ENCODE data around the gene SERINC5.
A peak's percentile ranks its signal among the peaks of the same experiment; 100 is the strongest.
"Not testable (repeated sequence)": the region's sequence is repeated elsewhere in the genome, so short reads cannot be mapped to it uniquely, and the experiment has no call there.

SERINC5 gene

DNA sequence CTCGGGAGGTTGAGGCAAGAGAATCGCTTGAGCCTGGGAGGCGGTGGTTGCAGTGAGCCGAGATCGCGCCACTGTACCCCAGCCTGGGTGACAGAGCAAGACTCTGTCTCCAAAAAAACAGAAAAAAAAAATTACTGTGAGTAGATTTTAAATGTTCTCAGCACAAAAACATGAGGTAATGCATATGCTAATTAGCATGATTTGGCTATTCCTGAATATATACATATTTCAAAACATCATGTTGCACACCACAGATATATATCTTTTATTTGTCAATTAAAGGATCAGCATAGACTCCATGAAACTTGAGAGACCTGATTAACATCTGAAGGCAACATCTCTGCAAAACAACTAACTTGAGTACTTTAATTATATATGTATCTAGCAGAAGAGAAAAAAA lies 117.4 kb downstream of the SERINC5 start:
- Histone ChIP-seq H3K4me1 (ENCODE audit: control insufficient read depth in 1 of 2, insufficient read depth in 1 of 2, low read depth in 1 of 2, low read length in 1 of 2) (peaks cover 50 to 53% of the 10 kb centered on the region in 2 experiments), H3K9me3 (no peaks in the 10 kb centered on the region), H3K36me3 (peaks cover 2% of the 10 kb centered on the region), H3K27me3 (no peaks in the 10 kb centered on the region), H3K4me3 (ENCODE audit: low read depth in 1 of 2, low read length in 1 of 2) (no peak overlapping the region), H3K27ac (no peak overlapping the region)
- TF ChIP-seq CTCF (IDR thresholded peaks at IDR 0.05) = no peak

GRCh38 chr5:80136798-80137197 lies 119.0 kb downstream of the SERINC5 start:
- H3K4me3 ChIP-seq (ENCODE audit: low read depth in 1 of 2, low read length in 1 of 2); H3K27me3 ChIP-seq; H3K36me3 ChIP-seq; H3K9me3 ChIP-seq: not testable (repeated sequence)
- H3K4me1 ChIP-seq (ENCODE audit: control insufficient read depth in 1 of 2, insufficient read depth in 1 of 2, low read depth in 1 of 2, low read length in 1 of 2) = peaks cover 39 to 43% of the 10 kb centered on the region in 2 experiments
- peak overlapping the region; percentile 80 for H3K27ac ChIP-seq

DNA sequence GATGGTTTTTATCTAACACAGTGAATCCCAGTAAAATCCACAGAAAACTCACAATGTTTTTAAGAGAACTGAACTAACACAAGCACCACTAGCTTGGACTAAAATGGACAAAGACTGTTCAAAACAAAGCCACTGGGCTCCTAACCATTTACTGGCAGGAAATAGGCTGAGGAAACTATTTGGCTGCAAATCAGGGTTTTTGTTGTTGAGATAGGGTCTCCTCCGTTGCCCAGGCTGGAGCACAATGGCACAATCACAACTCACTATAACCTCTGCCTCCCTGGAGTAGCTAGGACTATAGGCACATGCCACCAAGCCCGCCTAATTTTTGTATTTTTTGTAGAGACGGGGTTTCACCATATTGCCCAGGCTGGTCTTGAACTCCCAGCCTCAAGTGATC lies 121.0 kb downstream of the SERINC5 start:
- no peaks in the 10 kb centered on the region for H3K36me3 ChIP-seq
- H3K27me3 ChIP-seq = no peaks in the 10 kb centered on the region
- H3K4me1 ChIP-seq (ENCODE audit: control insufficient read depth in 1 of 2, insufficient read depth in 1 of 2, low read depth in 1 of 2, low read length in 1 of 2) = peaks cover 23 to 28% of the 10 kb centered on the region in 2 experiments
- no peaks in the 10 kb centered on the region for H3K9me3 ChIP-seq
- no peak for TF ChIP-seq CTCF (IDR thresholded peaks at IDR 0.05)
- no peak overlapping the region for H3K4me3 ChIP-seq (ENCODE audit: low read depth in 1 of 2, low read length in 1 of 2)
- peak overlapping the region; percentile 80 for H3K27ac ChIP-seq

- no peak overlapping the region for H3K27ac ChIP-seq
- no peaks in the 10 kb centered on the region for H3K9me3 ChIP-seq
- no peaks in the 10 kb centered on the region for H3K27me3 ChIP-seq
- H3K4me1 ChIP-seq (ENCODE audit: control insufficient read depth in 1 of 2, insufficient read depth in 1 of 2, low read depth in 1 of 2, low read length in 1 of 2) = peaks cover 11 to 28% of the 10 kb centered on the region in 2 experiments
- H3K36me3 ChIP-seq = no peaks in the 10 kb centered on the region
- TF ChIP-seq CTCF (IDR thresholded peaks at IDR 0.05) = no peak
- H3K4me3 ChIP-seq (ENCODE audit: low read depth in 1 of 2, low read length in 1 of 2) = no peak overlapping the region
Measured at GRCh38 chr5:80129146-80129545, 126.7 kb downstream of the SERINC5 start.

- no peaks in the 10 kb centered on the region for H3K36me3 ChIP-seq
- H3K4me1 ChIP-seq (ENCODE audit: control insufficient read depth in 1 of 2, insufficient read depth in 1 of 2, low read depth in 1 of 2, low read length in 1 of 2) = peaks cover 11 to 28% of the 10 kb centered on the region in 2 experiments
- no peaks in the 10 kb centered on the region for H3K9me3 ChIP-seq
- H3K27me3 ChIP-seq = no peaks in the 10 kb centered on the region
- TF ChIP-seq CTCF (IDR thresholded peaks at IDR 0.05) = no peak
- H3K27ac ChIP-seq = no peak overlapping the region
- H3K4me3 ChIP-seq (ENCODE audit: low read depth in 1 of 2, low read length in 1 of 2) = no peak overlapping the region
Measured at GRCh38 chr5:80128141-80128540, 127.7 kb downstream of the SERINC5 start.

DNA sequence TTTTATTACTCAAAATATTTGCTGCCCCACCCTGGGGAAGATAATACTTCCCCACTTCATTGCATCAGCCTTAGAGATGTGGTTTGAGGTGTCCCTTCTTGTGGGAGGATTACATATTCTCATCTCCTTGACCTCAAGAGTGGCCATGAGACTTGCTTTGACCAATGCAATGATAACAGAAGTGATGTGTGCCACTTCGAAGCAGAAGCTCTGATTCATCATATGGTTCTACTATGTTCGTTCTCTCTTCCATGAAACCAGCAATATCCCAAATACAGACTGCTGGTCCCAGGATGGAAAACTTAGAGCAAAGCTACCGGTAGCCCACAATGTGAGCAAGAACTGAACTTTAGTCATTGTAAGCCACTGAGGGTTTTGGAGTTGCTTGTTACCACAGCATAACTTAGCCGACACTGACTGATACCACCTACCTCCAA lies 128.7 kb downstream of the SERINC5 start:
- no peaks in the 10 kb centered on the region for H3K27me3 ChIP-seq
- peak overlapping the region; percentile 62 for H3K27ac ChIP-seq
- H3K36me3 ChIP-seq = no peaks in the 10 kb centered on the region
- no peak overlapping the region for H3K4me3 ChIP-seq (ENCODE audit: low read depth in 1 of 2, low read length in 1 of 2)
- TF ChIP-seq CTCF (IDR thresholded peaks at IDR 0.05) = no peak
- no peaks in the 10 kb centered on the region for H3K9me3 ChIP-seq
- peaks cover 18 to 37% of the 10 kb centered on the region in 2 experiments for H3K4me1 ChIP-seq (ENCODE audit: control insufficient read depth in 1 of 2, insufficient read depth in 1 of 2, low read depth in 1 of 2, low read length in 1 of 2)
